OCI-M2 (cell line): Measurements from ENCODE around the gene HCN2.
"Not testable (repeated sequence)": the region's sequence is repeated elsewhere in the genome, so short reads cannot be mapped to it uniquely, and the experiment has no call there.

Source experiments
- DNase-seq: peaks from one replicate; lab custom pipeline; 2025; ENCODE audit not compliant: unreplicated experiment; lab: John Stamatoyannopoulos, UW

Gene HCN2

GRCh38 chr19:584240-585001, 5.3 kb upstream of the HCN2 start:
- no peak for DNase-seq

GRCh38 chr19:585146-585545, 4.5 kb upstream of the HCN2 start:
- DNase-seq = not testable (repeated sequence)

- DNase-seq = no peak
These were observed 4.0 kb upstream of the HCN2 start for GRCh38 chr19:585551-586110.

- DNase-seq = no peak
These were observed 1.5 kb upstream of the HCN2 start for GRCh38 chr19:588093-588740.

GRCh38 chr19:588741-589692, 664 bp upstream of the HCN2 start:
- DNase-seq = no peak

GRCh38 chr19:590396-590745, 690 bp downstream of the HCN2 start:
- no peak for DNase-seq

- DNase-seq = no peak
These were observed 1.0 kb downstream of the HCN2 start for GRCh38 chr19:590750-591098.

GRCh38 chr19:591099-591958, 1.6 kb downstream of the HCN2 start:
- no peak for DNase-seq

GRCh38 chr19:592101-592500, 2.4 kb downstream of the HCN2 start:
- DNase-seq = no peak

GRCh38 chr19:593055-593454, 3.4 kb downstream of the HCN2 start:
- no peak for DNase-seq

- no peak for DNase-seq
These were observed 3.8 kb downstream of the HCN2 start for GRCh38 chr19:593505-593904.

- no peak for DNase-seq
These were observed 4.7 kb downstream of the HCN2 start for GRCh38 chr19:594265-594870.

GRCh38 chr19:595326-596262, 5.9 kb downstream of the HCN2 start:
- DNase-seq = no peak

GRCh38 chr19:596263-596655, 6.6 kb downstream of the HCN2 start:
- no peak for DNase-seq

- no peak for DNase-seq
These were observed 8.0 kb downstream of the HCN2 start for GRCh38 chr19:597406-598315.

GRCh38 chr19:601310-601709, 11.6 kb downstream of the HCN2 start:
- no peak for DNase-seq

GRCh38 chr19:601790-602189, 12.1 kb downstream of the HCN2 start:
- DNase-seq = no peak
